Activated CD4-positive, alpha-beta T cell treated with anti-CD3 and anti-CD28 coated beads, Interleukin-10, Interleukin-2, amounts not matched to agents 100 ng/mL and 50 ng/mL, durations not matched to agents 16 hours and 8 hours (primary cell): ENCODE results near the gene MYBPC1.
"Not testable (repeated sequence)": the region's sequence is repeated elsewhere in the genome, so short reads cannot be mapped to it uniquely, and the experiment has no call there.

Source experiments
- DNase-seq: peaks from one replicate; pipeline ENCODE4 v3.0.0-alpha.2; 2020

MYBPC1 gene

GRCh38 chr12:101594700-101595099, at the start of gene MYBPC1:
Gene MYBPC1 (plus strand): TSS chr12:101594971. CDS start chr12:101595071, 100 bp downstream.
- peak; percentile 4 for DNase-seq

GRCh38 chr12:101551362-101552114, 43.2 kb upstream of the MYBPC1 start:
- DNase-seq: no peak

GRCh38 chr12:101552277-101552676, 42.5 kb upstream of the MYBPC1 start:
- no peak for DNase-seq

GRCh38 chr12:101557094-101557493, 37.7 kb upstream of the MYBPC1 start:
- DNase-seq: no peak

GRCh38 chr12:101558726-101559125, 36.0 kb upstream of the MYBPC1 start:
- DNase-seq: not testable (repeated sequence)

GRCh38 chr12:101563212-101563611, 31.6 kb upstream of the MYBPC1 start:
- DNase-seq: no peak

- no peak for DNase-seq
Observed at GRCh38 chr12:101564912-101565311, 29.9 kb upstream of the MYBPC1 start.

- peak; percentile 11 for DNase-seq
Observed at GRCh38 chr12:101566318-101566717, 28.5 kb upstream of the MYBPC1 start.

- no peak for DNase-seq
Observed at GRCh38 chr12:101567918-101568317, 26.9 kb upstream of the MYBPC1 start.

- DNase-seq: no peak
Observed at GRCh38 chr12:101570047-101570446, 24.7 kb upstream of the MYBPC1 start.

GRCh38 chr12:101571105-101571504, 23.7 kb upstream of the MYBPC1 start:
- DNase-seq: no peak

GRCh38 chr12:101573743-101574142, 21.0 kb upstream of the MYBPC1 start:
- DNase-seq: no peak

- DNase-seq: no peak
Observed at GRCh38 chr12:101578417-101578816, 16.4 kb upstream of the MYBPC1 start.

GRCh38 chr12:101581190-101581589, 13.6 kb upstream of the MYBPC1 start:
- no peak for DNase-seq

GRCh38 chr12:101582937-101583336, 11.8 kb upstream of the MYBPC1 start:
- DNase-seq: no peak

- no peak for DNase-seq
Observed at GRCh38 chr12:101590383-101590782, 4.4 kb upstream of the MYBPC1 start.

GRCh38 chr12:101591781-101592180, 3.0 kb upstream of the MYBPC1 start:
- no peak for DNase-seq

- no peak for DNase-seq
Observed at GRCh38 chr12:101592448-101592847, 2.3 kb upstream of the MYBPC1 start.

- no peak for DNase-seq
Observed at GRCh38 chr12:101592921-101593320, 1.9 kb upstream of the MYBPC1 start.

- DNase-seq: no peak
Observed at GRCh38 chr12:101596172-101596571, 1.4 kb downstream of the MYBPC1 start.

GRCh38 chr12:101597164-101597563, 2.4 kb downstream of the MYBPC1 start:
- DNase-seq: no peak

GRCh38 chr12:101598483-101598882, 3.7 kb downstream of the MYBPC1 start:
- no peak for DNase-seq

- DNase-seq: no peak
Observed at GRCh38 chr12:101599311-101599710, 4.5 kb downstream of the MYBPC1 start.

GRCh38 chr12:101599771-101600484, 5.2 kb downstream of the MYBPC1 start:
- DNase-seq: no peak
